Astrocyte (in vitro differentiated cells and primary cell): ENCODE measurements around the gene PARP16. TPM values are rescaled to one million over a fixed set of nuclear protein-coding genes. Genes with fewer than 3 reads are reported as not detected.

ENCODE experiments used
- DNase-seq: peaks from one replicate; pipeline ENCODE4 v3.0.0-alpha.2; 2010; ENCODE audit warnings: low read depth
- FAIRE-seq: peaks from 2 replicates; lab custom pipeline; 2011; peaks lifted over from hg19 to GRCh38; lab: Jason Lieb, UNC
- H2AFZ ChIP-seq: 2 replicates; pipeline ENCODE4 v1.6.0; 2012; ENCODE audit warnings: low read depth, low read length, inconsistent platforms
- H3K27ac ChIP-seq: 2 replicates; pipeline ENCODE4 v1.5.1; 2011; ENCODE audit warnings: low read depth, low read length, inconsistent platforms
- H3K27me3 ChIP-seq: 2 replicates; pipeline ENCODE4 v1.6.0; 2011; ENCODE audit warnings: low read length, inconsistent platforms; ENCODE audit not compliant: insufficient read depth
- H3K36me3 ChIP-seq: 2 replicates; pipeline ENCODE4 v1.5.1; 2011; ENCODE audit warnings: low read length, inconsistent platforms; ENCODE audit not compliant: insufficient read depth
- H3K4me1 ChIP-seq: 2 replicates; pipeline ENCODE4 v1.5.1; 2011; ENCODE audit warnings: low read length, inconsistent platforms; ENCODE audit not compliant: insufficient read depth
- H3K4me2 ChIP-seq: 2 replicates; pipeline ENCODE4 v1.6.0; 2012; ENCODE audit warnings: low read length, inconsistent platforms
- H3K4me3 ChIP-seq: 2 replicates; pipeline ENCODE4 v1.5.1; 2011; ENCODE audit warnings: low read depth, mild to moderate bottlenecking, low read length, inconsistent platforms; ENCODE audit not compliant: insufficient read depth
- H3K79me2 ChIP-seq: 2 replicates; pipeline ENCODE4 v1.6.0; 2012; ENCODE audit warnings: mild to moderate bottlenecking, low read length, inconsistent platforms; ENCODE audit not compliant: insufficient read depth
- H3K9ac ChIP-seq: 2 replicates; pipeline ENCODE4 v1.6.0; 2012; ENCODE audit warnings: mild to moderate bottlenecking, low read length, inconsistent platforms
- H3K9me3 ChIP-seq: 2 replicates; pipeline ENCODE4 v1.5.1; 2012; ENCODE audit warnings: low read depth, mild to moderate bottlenecking, low read length, inconsistent platforms; ENCODE audit not compliant: insufficient read depth
- H4K20me1 ChIP-seq: 2 replicates; pipeline ENCODE4 v1.6.0; 2012; ENCODE audit warnings: low read length, inconsistent platforms; ENCODE audit not compliant: insufficient read depth
- H3K27ac Mint-ChIP-seq: one replicate; pipeline ENCODE4 v1.8.0; 2021; ENCODE audit warnings: mild to moderate bottlenecking, mixed read lengths; ENCODE audit not compliant: unreplicated experiment
- H3K27me3 Mint-ChIP-seq: one replicate; pipeline ENCODE4 v1.8.0; 2021; ENCODE audit warnings: low read depth, mixed read lengths; ENCODE audit not compliant: unreplicated experiment
- H3K36me3 Mint-ChIP-seq: one replicate; pipeline ENCODE4 v1.8.0; 2021; ENCODE audit warnings: low read depth, mixed read lengths; ENCODE audit not compliant: unreplicated experiment
- H3K4me1 Mint-ChIP-seq: one replicate; pipeline ENCODE4 v1.8.0; 2021; ENCODE audit warnings: low read depth, mixed read lengths; ENCODE audit not compliant: unreplicated experiment
- H3K4me3 Mint-ChIP-seq: one replicate; pipeline ENCODE4 v1.8.0; 2021; ENCODE audit warnings: mild to moderate bottlenecking, moderate library complexity, mixed read lengths; ENCODE audit not compliant: unreplicated experiment
- H3K9me3 Mint-ChIP-seq: one replicate; pipeline ENCODE4 v1.8.0; 2021; ENCODE audit warnings: mild to moderate bottlenecking, mixed read lengths; ENCODE audit not compliant: unreplicated experiment
- EZH2 ChIP-seq: IDR thresholded peaks from 2 replicates; pipeline ENCODE4 v1.6.1; 2012; ENCODE audit warnings: mild to moderate bottlenecking, low read length, inconsistent platforms; ENCODE audit not compliant: insufficient read depth
- total RNA-seq: library from RNA; stranded (reverse); gene quantifications from 2 replicates; pipeline ENCODE4 v1.2.1, GENCODE V29; 2021
- TF ChIP-seq, protein P1 (sequence below): IDR thresholded peaks from 2 replicates; pipeline ENCODE4 v1.5.1; 2011; ENCODE audit warnings: low read depth, mild to moderate bottlenecking, inconsistent platforms, low read length, moderate library complexity; ENCODE audit not compliant: insufficient read depth

The PARP16 gene
- total RNA-seq, 1 donor from 2014 or later, result 2.7 TPM

DNA sequence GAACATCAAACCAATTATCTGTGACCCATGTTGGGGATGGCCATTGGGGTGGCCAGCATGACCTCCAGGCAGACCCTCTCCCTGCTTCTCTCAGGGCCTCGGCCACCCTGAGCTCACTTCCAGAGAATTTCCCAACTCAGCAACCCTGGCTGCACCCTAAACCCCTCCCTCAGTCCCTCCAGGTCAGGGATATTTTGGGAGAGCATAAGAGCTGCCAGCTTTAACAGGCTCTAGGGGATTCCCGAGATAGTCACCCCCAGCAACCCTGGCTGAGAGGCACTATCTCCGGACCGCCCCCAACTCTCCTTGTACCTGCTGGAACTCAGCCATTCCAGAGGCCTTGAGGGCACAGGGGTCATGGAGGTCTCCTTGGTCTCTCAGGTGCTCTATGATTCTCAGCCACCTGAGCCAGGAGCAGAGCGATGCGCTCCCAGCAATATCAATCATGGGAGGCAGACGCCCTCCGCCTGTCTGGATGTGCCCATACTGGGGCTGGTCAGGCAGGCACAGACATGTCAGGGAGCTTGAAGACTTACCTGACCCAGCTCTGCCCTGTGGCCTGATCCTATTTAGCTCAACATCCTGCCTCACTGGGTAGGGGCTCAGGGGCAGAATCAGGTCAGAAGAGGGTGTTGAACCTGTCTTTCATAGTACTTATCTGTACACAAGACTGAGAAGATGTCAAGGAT is 40.5 kb downstream of the PARP16 start:
- H3K4me1 Mint-ChIP-seq, result peaks cover 28% of the 10 kb centered on the region
- H3K36me3 ChIP-seq, result no peaks in the 10 kb centered on the region
- no peaks in the 10 kb centered on the region for H4K20me1 ChIP-seq
- H3K27ac Mint-ChIP-seq, result peak overlapping the region; percentile 69
- H3K9me3 ChIP-seq, result no peaks in the 10 kb centered on the region
- peak overlapping the region; percentile 1 for H3K4me2 ChIP-seq
- no peaks in the 10 kb centered on the region for H3K27me3 ChIP-seq
- TF ChIP-seq, protein P1, sequence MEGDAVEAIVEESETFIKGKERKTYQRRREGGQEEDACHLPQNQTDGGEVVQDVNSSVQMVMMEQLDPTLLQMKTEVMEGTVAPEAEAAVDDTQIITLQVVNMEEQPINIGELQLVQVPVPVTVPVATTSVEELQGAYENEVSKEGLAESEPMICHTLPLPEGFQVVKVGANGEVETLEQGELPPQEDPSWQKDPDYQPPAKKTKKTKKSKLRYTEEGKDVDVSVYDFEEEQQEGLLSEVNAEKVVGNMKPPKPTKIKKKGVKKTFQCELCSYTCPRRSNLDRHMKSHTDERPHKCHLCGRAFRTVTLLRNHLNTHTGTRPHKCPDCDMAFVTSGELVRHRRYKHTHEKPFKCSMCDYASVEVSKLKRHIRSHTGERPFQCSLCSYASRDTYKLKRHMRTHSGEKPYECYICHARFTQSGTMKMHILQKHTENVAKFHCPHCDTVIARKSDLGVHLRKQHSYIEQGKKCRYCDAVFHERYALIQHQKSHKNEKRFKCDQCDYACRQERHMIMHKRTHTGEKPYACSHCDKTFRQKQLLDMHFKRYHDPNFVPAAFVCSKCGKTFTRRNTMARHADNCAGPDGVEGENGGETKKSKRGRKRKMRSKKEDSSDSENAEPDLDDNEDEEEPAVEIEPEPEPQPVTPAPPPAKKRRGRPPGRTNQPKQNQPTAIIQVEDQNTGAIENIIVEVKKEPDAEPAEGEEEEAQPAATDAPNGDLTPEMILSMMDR, result no peak
- no peak for TF ChIP-seq EZH2
- no peak overlapping the region for H3K27ac ChIP-seq
- no peaks in the 10 kb centered on the region for H3K79me2 ChIP-seq
- peaks cover 6% of the 10 kb centered on the region for H3K4me1 ChIP-seq
- no peak overlapping the region for H3K9ac ChIP-seq
- peak overlapping the region; percentile 19 for H2AFZ ChIP-seq
- H3K4me3 Mint-ChIP-seq, result no peak overlapping the region
- H3K4me3 ChIP-seq, result no peak overlapping the region
- H3K27me3 Mint-ChIP-seq, result no peaks in the 10 kb centered on the region
- DNase-seq (no peak), FAIRE-seq (no peak)
- peaks cover 6% of the 10 kb centered on the region for H3K36me3 Mint-ChIP-seq
- H3K9me3 Mint-ChIP-seq, result no peaks in the 10 kb centered on the region

DNA sequence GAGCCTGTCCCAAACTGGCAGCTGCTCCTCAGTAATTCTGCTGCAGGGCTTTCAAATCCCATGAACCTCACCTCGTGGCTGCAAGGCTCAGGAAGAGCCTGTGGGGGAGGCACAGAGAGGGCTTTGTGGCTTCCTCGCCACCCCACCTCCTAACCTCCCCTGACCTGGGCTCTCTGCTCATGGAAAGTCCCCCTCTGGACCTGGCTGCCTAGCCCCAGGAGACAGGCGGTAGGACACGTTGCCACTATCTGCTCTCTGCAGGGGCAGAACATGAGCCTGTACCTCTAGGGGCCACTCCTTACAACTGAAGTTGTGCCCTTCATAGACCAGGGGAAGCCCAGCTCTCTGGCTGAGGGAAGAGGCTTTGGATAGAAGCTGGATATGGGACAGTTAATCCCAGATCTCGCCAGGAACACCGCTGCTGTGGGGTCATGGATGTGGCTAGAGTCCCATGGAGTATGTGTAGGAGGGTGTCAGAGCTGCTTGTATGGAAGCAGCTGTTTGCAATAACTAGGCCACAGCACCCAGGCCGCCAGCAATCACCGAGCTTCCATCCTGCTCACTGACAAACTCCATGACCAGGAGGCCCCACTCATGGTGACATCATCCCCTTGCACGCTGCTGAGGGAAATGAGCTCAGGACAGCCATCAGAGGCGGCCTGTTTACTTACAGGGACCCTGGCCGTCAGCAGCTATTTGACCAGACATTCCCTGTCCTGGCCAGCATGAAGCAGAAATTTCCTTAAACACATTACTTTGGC is 41.4 kb downstream of the PARP16 start:
- Mint-ChIP-seq H3K4me3 (no peak overlapping the region), H3K4me1 (peaks cover 27% of the 10 kb centered on the region), H3K27me3 (no peaks in the 10 kb centered on the region), H3K36me3 (peaks cover 4% of the 10 kb centered on the region), H3K9me3 (no peaks in the 10 kb centered on the region), H3K27ac (peak overlapping the region; percentile 69)
- peak overlapping the region; percentile 19 for H2AFZ ChIP-seq
- H3K4me2 ChIP-seq, result peak overlapping the region; percentile 1
- no peaks in the 10 kb centered on the region for H3K36me3 ChIP-seq
- TF ChIP-seq, protein P1, result no peak
- no peak for TF ChIP-seq EZH2
- no peaks in the 10 kb centered on the region for H3K9me3 ChIP-seq
- H3K27ac ChIP-seq, result no peak overlapping the region
- no peak overlapping the region for H3K9ac ChIP-seq
- peaks cover 6% of the 10 kb centered on the region for H3K4me1 ChIP-seq
- DNase-seq (peak; percentile 18), FAIRE-seq (no peak)
- H4K20me1 ChIP-seq, result no peaks in the 10 kb centered on the region
- H3K79me2 ChIP-seq, result no peaks in the 10 kb centered on the region
- no peaks in the 10 kb centered on the region for H3K27me3 ChIP-seq
- no peak overlapping the region for H3K4me3 ChIP-seq
